Measurements from ENCODE around the gene MYO15A.

GRCh38 chr17:18163547-18163946, 55.0 kb downstream of the MYO15A start:
- TF ChIP-seq GATA2 (IDR thresholded peaks at IDR 0.05; ENCODE audit: low read depth, low read length), result no peak
- no peak for TF ChIP-seq GATA3 (IDR thresholded peaks at IDR 0.05; ENCODE audit: low read depth, low read length)

All from SH-SY5Y (cell line).